ENCODE measurements around the gene RGL1.
A peak's percentile ranks its signal among the peaks of the same experiment; 100 is the strongest.

The RGL1 gene

GRCh38 chr1:183954496-183954895, 149.6 kb downstream of the RGL1 start:
- H3K4me1 ChIP-seq (ENCODE audit: control insufficient read depth, insufficient read depth, low read length, unreplicated experiment) = peaks cover 12% of the 10 kb centered on the region
- H3K79me2 ChIP-seq (ENCODE audit: control insufficient read depth, insufficient read depth, low read length, unreplicated experiment) = no peaks in the 10 kb centered on the region
- H3K27me3 ChIP-seq (ENCODE audit: insufficient read depth, low read length) = no peaks in the 10 kb centered on the region
- no peak overlapping the region for H3K4me3 ChIP-seq (ENCODE audit: low read depth, low read length)
- no peak overlapping the region for H2AFZ ChIP-seq (ENCODE audit: low read length, unreplicated experiment)
- no peaks in the 10 kb centered on the region for H3K36me3 ChIP-seq (ENCODE audit: insufficient read depth, low read length)
- H3K27ac ChIP-seq (ENCODE audit: low read depth, low read length) = no peak overlapping the region

DNA sequence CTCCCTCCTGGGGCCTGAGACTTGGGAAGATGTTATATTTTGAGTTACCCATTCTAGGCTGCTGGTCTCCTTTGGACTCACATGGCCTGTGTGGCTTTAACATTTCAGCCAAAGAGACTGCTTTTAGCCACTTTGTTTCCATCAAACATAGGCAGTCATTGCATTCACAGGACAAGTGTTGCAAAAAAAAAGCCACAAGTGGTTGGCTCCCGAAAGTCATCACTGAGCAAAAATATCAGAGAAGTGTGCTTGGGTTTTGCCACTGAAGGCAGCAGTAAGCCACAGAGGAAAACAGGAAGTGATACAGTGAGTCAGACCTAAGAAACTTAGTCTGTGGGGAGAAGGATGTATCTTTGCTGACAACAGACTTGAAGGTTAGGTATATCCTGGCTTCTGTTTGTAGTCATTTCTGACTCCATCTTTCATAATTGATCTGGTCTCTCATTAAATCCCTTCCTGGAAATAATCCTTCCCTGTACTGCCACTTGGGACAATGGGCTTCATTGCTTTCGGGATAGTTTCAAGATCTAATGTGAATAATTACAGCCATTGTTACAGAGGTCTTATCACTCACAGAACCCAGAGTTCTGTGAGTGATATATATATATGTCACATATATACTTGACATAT, 151.8 kb downstream of the RGL1 start:
- H3K79me2 ChIP-seq (ENCODE audit: control insufficient read depth, insufficient read depth, low read length, unreplicated experiment) = no peaks in the 10 kb centered on the region
- peaks cover 12% of the 10 kb centered on the region for H3K4me1 ChIP-seq (ENCODE audit: control insufficient read depth, insufficient read depth, low read length, unreplicated experiment)
- no peak overlapping the region for H3K4me3 ChIP-seq (ENCODE audit: low read depth, low read length)
- H2AFZ ChIP-seq (ENCODE audit: low read length, unreplicated experiment) = no peak overlapping the region
- peak overlapping the region; percentile 9 for H3K27ac ChIP-seq (ENCODE audit: low read depth, low read length)
- no peaks in the 10 kb centered on the region for H3K36me3 ChIP-seq (ENCODE audit: insufficient read depth, low read length)
- no peaks in the 10 kb centered on the region for H3K27me3 ChIP-seq (ENCODE audit: insufficient read depth, low read length)

GRCh38 chr1:183957216-183957830, 152.4 kb downstream of the RGL1 start:
- Histone ChIP-seq H2AFZ (ENCODE audit: low read length, unreplicated experiment) (no peak overlapping the region), H3K36me3 (ENCODE audit: insufficient read depth, low read length) (no peaks in the 10 kb centered on the region), H3K79me2 (ENCODE audit: control insufficient read depth, insufficient read depth, low read length, unreplicated experiment) (no peaks in the 10 kb centered on the region), H3K4me3 (ENCODE audit: low read depth, low read length) (no peak overlapping the region), H3K4me1 (ENCODE audit: control insufficient read depth, insufficient read depth, low read length, unreplicated experiment) (peaks cover 12% of the 10 kb centered on the region), H3K27me3 (ENCODE audit: insufficient read depth, low read length) (no peaks in the 10 kb centered on the region), H3K27ac (ENCODE audit: low read depth, low read length) (peak overlapping the region; percentile 9)

- H3K4me1 ChIP-seq (ENCODE audit: control insufficient read depth, insufficient read depth, low read length, unreplicated experiment) = peaks cover 12% of the 10 kb centered on the region
Measured at GRCh38 chr1:183958958-183959357, 154.0 kb downstream of the RGL1 start.

GRCh38 chr1:183961132-183961531, 156.2 kb downstream of the RGL1 start:
- H2AFZ ChIP-seq (ENCODE audit: low read length, unreplicated experiment) = no peak overlapping the region
- H3K79me2 ChIP-seq (ENCODE audit: control insufficient read depth, insufficient read depth, low read length, unreplicated experiment) = no peaks in the 10 kb centered on the region
- no peak overlapping the region for H3K27ac ChIP-seq (ENCODE audit: low read depth, low read length)
- H3K4me1 ChIP-seq (ENCODE audit: control insufficient read depth, insufficient read depth, low read length, unreplicated experiment) = peaks cover 10% of the 10 kb centered on the region
- no peak overlapping the region for H3K4me3 ChIP-seq (ENCODE audit: low read depth, low read length)
- no peaks in the 10 kb centered on the region for H3K36me3 ChIP-seq (ENCODE audit: insufficient read depth, low read length)
- H3K27me3 ChIP-seq (ENCODE audit: insufficient read depth, low read length) = no peaks in the 10 kb centered on the region

More at GRCh38 chr1:183958958-183959357, 154.0 kb downstream of the RGL1 start:
- no peaks in the 10 kb centered on the region for H3K27me3 ChIP-seq (ENCODE audit: insufficient read depth, low read length)
- H3K36me3 ChIP-seq (ENCODE audit: insufficient read depth, low read length) = no peaks in the 10 kb centered on the region
- H2AFZ ChIP-seq (ENCODE audit: low read length, unreplicated experiment) = no peak overlapping the region
- no peaks in the 10 kb centered on the region for H3K79me2 ChIP-seq (ENCODE audit: control insufficient read depth, insufficient read depth, low read length, unreplicated experiment)
- H3K27ac ChIP-seq (ENCODE audit: low read depth, low read length) = no peak overlapping the region
- H3K4me3 ChIP-seq (ENCODE audit: low read depth, low read length) = no peak overlapping the region

GRCh38 chr1:183962903-183963302, 158.0 kb downstream of the RGL1 start:
- Histone ChIP-seq H3K4me3 (ENCODE audit: low read depth, low read length) (no peak overlapping the region), H3K4me1 (ENCODE audit: control insufficient read depth, insufficient read depth, low read length, unreplicated experiment) (no peaks in the 10 kb centered on the region), H3K27me3 (ENCODE audit: insufficient read depth, low read length) (no peaks in the 10 kb centered on the region), H3K27ac (ENCODE audit: low read depth, low read length) (no peak overlapping the region), H3K36me3 (ENCODE audit: insufficient read depth, low read length) (no peaks in the 10 kb centered on the region), H2AFZ (ENCODE audit: low read length, unreplicated experiment) (no peak overlapping the region), H3K79me2 (ENCODE audit: control insufficient read depth, insufficient read depth, low read length, unreplicated experiment) (no peaks in the 10 kb centered on the region)

GRCh38 chr1:183965726-183966125, 160.8 kb downstream of the RGL1 start:
- no peak overlapping the region for H2AFZ ChIP-seq (ENCODE audit: low read length, unreplicated experiment)
- no peaks in the 10 kb centered on the region for H3K27me3 ChIP-seq (ENCODE audit: insufficient read depth, low read length)
- no peak overlapping the region for H3K27ac ChIP-seq (ENCODE audit: low read depth, low read length)
- H3K4me3 ChIP-seq (ENCODE audit: low read depth, low read length) = no peak overlapping the region
- no peaks in the 10 kb centered on the region for H3K79me2 ChIP-seq (ENCODE audit: control insufficient read depth, insufficient read depth, low read length, unreplicated experiment)
- H3K36me3 ChIP-seq (ENCODE audit: insufficient read depth, low read length) = no peaks in the 10 kb centered on the region
- H3K4me1 ChIP-seq (ENCODE audit: control insufficient read depth, insufficient read depth, low read length, unreplicated experiment) = no peaks in the 10 kb centered on the region

- Histone ChIP-seq H3K79me2 (ENCODE audit: control insufficient read depth, insufficient read depth, low read length, unreplicated experiment) (no peaks in the 10 kb centered on the region), H3K27me3 (ENCODE audit: insufficient read depth, low read length) (no peaks in the 10 kb centered on the region)
Measured at GRCh38 chr1:183966487-183966886, 161.6 kb downstream of the RGL1 start.

GRCh38 chr1:183967914-183968313, 163.0 kb downstream of the RGL1 start:
- Histone ChIP-seq H3K27ac (ENCODE audit: low read depth, low read length) (no peak overlapping the region), H3K79me2 (ENCODE audit: control insufficient read depth, insufficient read depth, low read length, unreplicated experiment) (no peaks in the 10 kb centered on the region), H3K36me3 (ENCODE audit: insufficient read depth, low read length) (no peaks in the 10 kb centered on the region), H3K27me3 (ENCODE audit: insufficient read depth, low read length) (no peaks in the 10 kb centered on the region), H3K4me1 (ENCODE audit: control insufficient read depth, insufficient read depth, low read length, unreplicated experiment) (no peaks in the 10 kb centered on the region), H3K4me3 (ENCODE audit: low read depth, low read length) (no peak overlapping the region), H2AFZ (ENCODE audit: low read length, unreplicated experiment) (no peak overlapping the region)

More at GRCh38 chr1:183966487-183966886, 161.6 kb downstream of the RGL1 start:
- Histone ChIP-seq H3K4me3 (ENCODE audit: low read depth, low read length) (no peak overlapping the region), H3K36me3 (ENCODE audit: insufficient read depth, low read length) (no peaks in the 10 kb centered on the region), H2AFZ (ENCODE audit: low read length, unreplicated experiment) (no peak overlapping the region), H3K4me1 (ENCODE audit: control insufficient read depth, insufficient read depth, low read length, unreplicated experiment) (no peaks in the 10 kb centered on the region), H3K27ac (ENCODE audit: low read depth, low read length) (no peak overlapping the region)

DNA sequence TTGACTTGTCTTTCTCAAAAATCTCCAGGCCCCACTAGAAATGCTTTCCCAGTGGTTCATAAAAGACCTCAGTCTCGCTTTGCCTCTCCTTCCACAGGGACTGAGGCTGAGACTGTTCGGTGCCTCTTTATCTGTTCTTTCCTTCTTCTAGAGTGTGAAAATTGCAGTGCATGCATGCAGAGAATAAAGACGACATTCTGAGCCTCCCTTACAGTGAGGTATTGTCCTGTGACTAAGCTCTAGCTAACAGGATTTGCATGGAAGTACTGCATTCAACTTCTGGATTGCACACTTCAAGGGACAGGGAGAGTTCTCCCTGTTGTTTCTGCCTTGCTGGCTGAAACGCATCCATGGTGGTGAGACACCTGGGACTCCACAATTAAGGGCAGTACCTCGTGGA, 163.5 kb downstream of the RGL1 start:
- Histone ChIP-seq H3K4me3 (ENCODE audit: low read depth, low read length) (no peak overlapping the region), H3K36me3 (ENCODE audit: insufficient read depth, low read length) (no peaks in the 10 kb centered on the region), H3K79me2 (ENCODE audit: control insufficient read depth, insufficient read depth, low read length, unreplicated experiment) (no peaks in the 10 kb centered on the region), H2AFZ (ENCODE audit: low read length, unreplicated experiment) (no peak overlapping the region), H3K27ac (ENCODE audit: low read depth, low read length) (no peak overlapping the region), H3K27me3 (ENCODE audit: insufficient read depth, low read length) (no peaks in the 10 kb centered on the region), H3K4me1 (ENCODE audit: control insufficient read depth, insufficient read depth, low read length, unreplicated experiment) (no peaks in the 10 kb centered on the region)

Measured in ACC112 (cell line).